Sigmoid colon (tissue), 7 donors: Measurements from ENCODE around the gene KLRK1. TPM values are rescaled to one million over a fixed set of nuclear protein-coding genes. Genes with fewer than 3 reads are reported as not detected.
"Not testable (repeated sequence)": the region's sequence is repeated elsewhere in the genome, so short reads cannot be mapped to it uniquely, and the experiment has no call there.

ENCODE experiments used
- DNase-seq: peaks from one replicate; pipeline ENCODE4 v3.0.0-alpha.2; 2019
- H3K27ac ChIP-seq, 4 donors: fragments of 200-600 bp; sonication (generic); one replicate each; pipeline ENCODE4 v1.5.1; 2016 to 2019; ENCODE audit warnings: mild to moderate bottlenecking in 1 of 4
- H3K27me3 ChIP-seq, 3 donors: fragments of 200-600 bp; sonication (generic); one replicate each; pipeline ENCODE4 v1.5.1; 2019; ENCODE audit warnings: mild to moderate bottlenecking in 1 of 3
- H3K36me3 ChIP-seq, 4 donors: fragments of 200-600 bp; sonication (generic); one replicate each; pipeline ENCODE4 v1.5.1; 2016 to 2019
- H3K4me1 ChIP-seq, 4 donors: fragments of 200-600 bp; sonication (generic); one replicate each; pipeline ENCODE4 v1.5.1; 2017 to 2019
- H3K4me3 ChIP-seq, 4 donors: fragments of 200-600 bp; sonication (generic); one replicate each; pipeline ENCODE4 v1.5.1; 2017 to 2019; ENCODE audit warnings: mild to moderate bottlenecking in 2 of 4, moderate library complexity in 1 of 4
- H3K9me3 ChIP-seq, 4 donors: fragments of 200-600 bp in 3 of 4; sonication (generic) in 3 of 4; one replicate each; pipeline versions ENCODE4 v1.5.1 to v1.6.1; 2013 to 2019
- EP300 ChIP-seq, 4 donors: sonication (generic); formaldehyde crosslinking; IDR thresholded peaks; one replicate each; pipeline ENCODE4 v1.6.1; 2017; ENCODE audit warnings: antibody characterized with exemption in 4 of 4
- POLR2A ChIP-seq, 2 donors: fragments of 450-650 bp; IDR thresholded peaks; one replicate each; pipeline ENCODE4 v1.6.1; 2016; ENCODE audit warnings: antibody characterized with exemption in 2 of 2, mild to moderate bottlenecking in 2 of 2, moderate library complexity in 2 of 2
- POLR2AphosphoS5 ChIP-seq, 4 donors: sonication (generic); formaldehyde crosslinking; IDR thresholded peaks; one replicate each; pipeline ENCODE4 v1.6.1; 2017; ENCODE audit warnings: antibody characterized with exemption in 4 of 4
- WGBS, 2 donors: extraction: QIAGEN DNeasy Blood & Tissue Kit; methylation state at CpG; one replicate each; pipeline ENCODE4 v1.1.7; 2013; 5-methylcytosine and 5-hydroxymethylcytosine counted together
- intact Hi-C: fragments of 100-400 bp; cut with DNase I; formaldehyde crosslinking; loops from one replicate; pipeline ENCODE4 v1.15.1; 2023
- polyA plus RNA-seq, 3 donors: library from polyadenylated mRNA; stranded (reverse); fragments of 200-250 nt; gene quantifications; one replicate each; pipeline ENCODE4 v1.2.3, GENCODE V29; 2013
- total RNA-seq, 4 donors: library from RNA; depleted of rRNA; stranded (reverse); fragments of >200 nt; gene quantifications; one replicate each; pipeline ENCODE4 v1.1.0, GENCODE V29; 2016
- TF ChIP-seq, protein P1 (sequence below), 4 experiments: fragments of 450-650 bp in 3 of 4; fragments of 200-600 bp in 1 of 4; IDR thresholded peaks; one replicate each; pipeline ENCODE4 v1.5.1; 2016 to 2019; ENCODE audit warnings: antibody characterized with exemption in 4 of 4, mild to moderate bottlenecking in 3 of 4, moderate library complexity in 2 of 4
- donor health status: healthy with polysubstance abuse.
- donor health status: Bipolar disorder and iron deficiency.
- donor health status: healthy.

KLRK1 gene
- total and polyA plus RNA-seq, 7 donors: 0.33 to 16.0 (median 1.8) TPM; not detected in 2

DNA sequence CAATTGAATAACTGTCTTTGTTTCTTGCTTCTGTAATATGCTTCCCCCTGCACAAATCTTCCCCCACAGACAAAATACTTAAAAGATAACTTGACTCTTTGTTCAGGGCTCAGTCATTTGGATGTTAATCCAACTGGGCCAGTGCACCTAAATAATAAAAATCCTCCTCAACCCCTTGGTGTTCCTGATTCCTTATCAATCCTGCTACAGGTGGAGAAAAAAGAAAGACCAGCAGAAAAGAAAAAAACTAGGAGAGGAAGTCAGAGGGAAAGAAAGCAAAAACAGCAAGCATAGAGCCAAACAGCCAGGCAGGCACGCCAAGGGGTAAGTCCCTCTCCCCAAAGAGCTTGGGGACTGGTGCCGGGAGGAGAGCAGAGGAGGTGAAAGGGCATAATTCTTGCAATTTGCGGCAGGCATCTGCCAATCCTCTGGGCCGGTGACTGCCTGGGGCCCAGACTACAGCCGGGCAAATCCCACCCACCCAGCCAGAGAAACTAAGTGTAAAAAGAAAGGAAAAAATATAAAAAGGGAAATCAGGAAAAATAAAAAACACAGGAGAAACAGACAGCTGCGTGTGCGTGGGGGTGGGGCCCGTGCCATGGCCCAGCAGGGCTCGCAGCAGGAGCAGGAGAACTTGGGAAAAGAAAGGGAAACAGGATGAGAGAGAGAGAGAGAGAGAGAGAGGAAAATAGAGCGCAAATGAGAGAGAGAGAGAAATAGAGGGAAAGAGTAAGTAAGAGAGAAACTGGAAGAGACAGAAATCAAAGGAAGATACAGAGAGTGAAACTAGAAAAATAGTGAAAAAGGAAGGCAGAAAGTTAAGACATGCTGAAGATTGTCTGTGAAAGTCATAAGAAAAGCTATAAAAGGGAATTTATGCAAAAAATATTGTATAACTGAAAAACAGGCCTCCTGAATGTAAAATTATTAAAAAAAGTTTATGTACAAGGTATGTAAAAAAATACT lies 21.4 kb downstream of the KLRK1 start:
- peak overlapping the region in 1 of 4 donors; percentile 55 for H3K27ac ChIP-seq
- 84 to 96% methylated on average over 10 of the region's 10 CpGs for WGBS, 2 donors

DNA sequence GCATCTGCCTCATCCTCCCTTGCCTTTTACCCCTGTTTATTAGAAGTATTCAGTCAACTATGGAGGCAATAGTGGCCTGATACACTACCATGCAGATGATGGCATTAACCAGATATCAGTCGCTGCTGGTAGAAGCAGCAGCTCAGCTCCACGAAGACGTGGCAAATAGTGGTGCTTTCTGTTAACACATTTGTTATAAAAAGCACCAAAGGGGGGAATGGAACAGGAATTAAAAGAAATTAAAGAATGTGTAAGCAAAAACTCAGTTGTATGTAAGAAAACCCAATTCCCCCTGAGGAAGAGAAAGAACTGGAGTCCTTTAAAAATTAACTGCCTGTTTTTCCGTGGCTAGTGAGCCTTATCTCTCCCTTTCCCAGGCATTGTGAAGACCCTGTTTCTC lies 22.1 kb downstream of the KLRK1 start:
- not testable (repeated sequence) for H3K36me3 ChIP-seq, H3K9me3 ChIP-seq, DNase-seq, H3K27me3 ChIP-seq, H3K4me3 ChIP-seq
- peak overlapping the region in 1 of 4 donors; percentile 92 for H3K27ac ChIP-seq
- WGBS, 2 donors: 74 to 88% methylated on average over 4 of the region's 4 CpGs
- intact Hi-C loops: loop anchor here (10.0 kb wide), 2 partner anchors 357 to 807 kb away; partner anchors contain the start of genes SMIM10L1 and YBX3
- peaks cover 0 to 29% (median 25%) of the 10 kb centered on the region in 4 donors for H3K4me1 ChIP-seq

More for the DNA sequence above, 21.4 kb downstream of the KLRK1 start:
- Histone ChIP-seq H3K4me3 (no peak overlapping the region), H3K27me3 (no peaks in the 10 kb centered on the region), H3K36me3 (no peaks in the 10 kb centered on the region), H3K4me1 (peaks cover 0 to 21% (median 17%) of the 10 kb centered on the region in 4 donors), H3K9me3 (no peaks in the 10 kb centered on the region)
- TF ChIP-seq EP300 (IDR thresholded peaks at IDR 0.05) (no peak), POLR2A (IDR thresholded peaks at IDR 0.05) (no peak)
- TF ChIP-seq, protein P1, sequence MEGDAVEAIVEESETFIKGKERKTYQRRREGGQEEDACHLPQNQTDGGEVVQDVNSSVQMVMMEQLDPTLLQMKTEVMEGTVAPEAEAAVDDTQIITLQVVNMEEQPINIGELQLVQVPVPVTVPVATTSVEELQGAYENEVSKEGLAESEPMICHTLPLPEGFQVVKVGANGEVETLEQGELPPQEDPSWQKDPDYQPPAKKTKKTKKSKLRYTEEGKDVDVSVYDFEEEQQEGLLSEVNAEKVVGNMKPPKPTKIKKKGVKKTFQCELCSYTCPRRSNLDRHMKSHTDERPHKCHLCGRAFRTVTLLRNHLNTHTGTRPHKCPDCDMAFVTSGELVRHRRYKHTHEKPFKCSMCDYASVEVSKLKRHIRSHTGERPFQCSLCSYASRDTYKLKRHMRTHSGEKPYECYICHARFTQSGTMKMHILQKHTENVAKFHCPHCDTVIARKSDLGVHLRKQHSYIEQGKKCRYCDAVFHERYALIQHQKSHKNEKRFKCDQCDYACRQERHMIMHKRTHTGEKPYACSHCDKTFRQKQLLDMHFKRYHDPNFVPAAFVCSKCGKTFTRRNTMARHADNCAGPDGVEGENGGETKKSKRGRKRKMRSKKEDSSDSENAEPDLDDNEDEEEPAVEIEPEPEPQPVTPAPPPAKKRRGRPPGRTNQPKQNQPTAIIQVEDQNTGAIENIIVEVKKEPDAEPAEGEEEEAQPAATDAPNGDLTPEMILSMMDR (IDR thresholded peaks at IDR 0.05): no peak
- DNase-seq: no peak
- intact Hi-C loops: loop anchor here (10.0 kb wide), 2 partner anchors 356 to 806 kb away; partner anchors contain the start of genes SMIM10L1 and YBX3

DNA sequence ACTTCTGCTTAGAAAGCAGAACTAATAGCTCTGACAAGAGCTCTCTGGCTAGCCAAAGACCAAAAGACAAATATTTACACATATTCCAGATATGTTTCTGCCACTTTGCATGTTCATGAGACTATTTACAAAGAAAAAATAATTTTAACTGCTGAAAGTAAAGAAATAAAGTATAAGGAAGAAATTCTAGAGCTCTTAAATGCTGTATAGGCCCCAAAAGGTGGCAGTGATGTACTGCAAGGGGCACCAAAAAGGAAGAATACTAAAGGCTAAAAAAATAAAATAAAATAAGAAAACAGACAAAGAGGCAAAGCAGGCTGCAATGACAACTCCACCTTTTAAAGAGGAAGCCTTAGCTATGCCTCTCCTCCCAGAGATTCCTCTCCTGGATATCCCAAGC lies 23.0 kb downstream of the KLRK1 start:
- intact Hi-C loops: loop anchor here (10.0 kb wide), 2 partner anchors 358 to 808 kb away; partner anchors contain the start of genes SMIM10L1 and YBX3
- Histone ChIP-seq H3K4me1 (peaks cover 0 to 35% (median 31%) of the 10 kb centered on the region in 4 donors), H3K36me3 (no peaks in the 10 kb centered on the region), H3K9me3 (no peaks in the 10 kb centered on the region), H3K4me3 (no peak overlapping the region), H3K27ac (peak overlapping the region; percentile 89 to 94 (median 90)), H3K27me3 (no peaks in the 10 kb centered on the region)
- no peak for DNase-seq
- TF ChIP-seq POLR2A (IDR thresholded peaks at IDR 0.05) (no peak), POLR2AphosphoS5 (IDR thresholded peaks at IDR 0.05) (no peak), EP300 (IDR thresholded peaks at IDR 0.05) (no peak)
- TF ChIP-seq, protein P1 (IDR thresholded peaks at IDR 0.05): no peak

DNA sequence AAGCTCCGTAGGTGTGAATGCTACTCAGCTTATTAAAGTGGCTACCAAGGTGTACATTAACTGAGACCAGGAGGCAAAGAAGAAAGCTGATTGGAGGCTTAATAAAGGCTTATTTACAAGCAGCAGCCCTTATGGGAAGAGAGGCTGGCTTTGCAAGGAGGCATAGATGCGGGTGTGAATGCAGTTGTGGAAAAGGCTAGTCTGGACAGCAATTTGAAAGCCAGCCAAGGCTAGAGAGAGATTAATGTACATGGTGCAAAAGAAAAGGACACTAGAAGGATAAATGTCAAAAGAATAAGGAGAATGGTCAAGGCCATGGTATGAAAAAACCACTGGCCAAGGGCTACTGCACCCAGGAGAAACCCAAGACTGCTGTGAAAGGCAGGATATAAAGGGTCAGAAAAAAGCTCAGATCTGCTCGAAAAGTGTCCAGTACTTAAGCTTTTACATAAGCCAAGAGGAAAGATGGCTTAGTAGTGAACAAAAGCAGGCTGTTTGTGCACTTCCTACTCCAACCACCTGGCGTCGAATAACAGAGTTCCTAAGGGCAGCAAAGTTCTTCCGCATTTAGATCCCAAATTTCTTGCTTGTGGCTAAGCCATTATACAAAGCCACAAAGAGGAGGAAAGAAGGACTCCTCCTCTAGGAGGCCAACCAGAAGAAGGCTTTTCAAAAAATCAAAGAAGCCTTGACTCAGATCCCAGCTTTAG lies 24.0 kb downstream of the KLRK1 start:
- WGBS, 2 donors: 10 to 34% methylated on average over 6 of the region's 6 CpGs
- intact Hi-C loops: loop anchor here (2.0 to 10.0 kb wide), 3 partner anchors 151 to 809 kb away; partner anchors contain the start of genes SMIM10L1 and YBX3
- H3K27me3 ChIP-seq: no peaks in the 10 kb centered on the region
- no peaks in the 10 kb centered on the region for H3K9me3 ChIP-seq
- peak overlapping the region; percentile 89 to 94 (median 90) for H3K27ac ChIP-seq
- DNase-seq: no peak
- peak overlapping the region; percentile 45 to 65 (median 59) for H3K4me3 ChIP-seq
- no peaks in the 10 kb centered on the region for H3K36me3 ChIP-seq
- H3K4me1 ChIP-seq: peaks cover 0 to 35% (median 31%) of the 10 kb centered on the region in 4 donors
- no peak for TF ChIP-seq POLR2AphosphoS5 (IDR thresholded peaks at IDR 0.05)
- TF ChIP-seq, protein P1 (IDR thresholded peaks at IDR 0.05): peak in 1 of 4 experiments; percentile 24
